CD4-positive, alpha-beta T cell treated with Interleukin-10 for 1 hour (primary cell): ENCODE data around the gene CLEC2D.
"Not testable (repeated sequence)": the region's sequence is repeated elsewhere in the genome, so short reads cannot be mapped to it uniquely, and the experiment has no call there.

Experiments used
- DNase-seq: peaks from one replicate; pipeline ENCODE4 v3.0.0-alpha.2; 2020

The CLEC2D gene, protein sequence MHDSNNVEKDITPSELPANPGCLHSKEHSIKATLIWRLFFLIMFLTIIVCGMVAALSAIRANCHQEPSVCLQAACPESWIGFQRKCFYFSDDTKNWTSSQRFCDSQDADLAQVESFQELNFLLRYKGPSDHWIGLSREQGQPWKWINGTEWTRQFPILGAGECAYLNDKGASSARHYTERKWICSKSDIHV

DNA sequence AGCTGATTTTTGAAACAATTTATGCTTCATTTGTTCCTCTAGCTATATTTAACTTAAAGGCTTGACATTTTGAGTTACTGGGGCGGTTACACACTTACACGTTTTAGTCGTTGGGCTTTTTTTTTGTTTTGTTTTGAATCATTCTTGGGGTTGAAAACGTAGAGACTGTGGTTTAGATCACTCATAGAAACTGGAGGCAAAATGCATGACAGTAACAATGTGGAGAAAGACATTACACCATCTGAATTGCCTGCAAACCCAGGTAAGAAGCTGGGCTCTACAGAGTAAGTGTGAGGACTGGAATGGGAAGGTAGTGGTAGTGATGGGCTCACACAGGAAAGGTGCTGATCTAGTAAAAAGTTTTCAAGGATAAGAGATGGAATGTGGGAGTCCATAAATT, at the start of gene CLEC2D:
Gene CLEC2D (plus strand): TSS at position 180 of the 400 bp plus-strand sequence. CDS start 22 bp downstream, at position 202.
- DNase-seq, result peak; percentile 78

- DNase-seq, result no peak
These were observed 44.5 kb upstream of the CLEC2D start for GRCh38 chr12:9625019-9625418.

- DNase-seq, result no peak
These were observed 43.2 kb upstream of the CLEC2D start for GRCh38 chr12:9626291-9626690.

GRCh38 chr12:9626821-9627220, 42.7 kb upstream of the CLEC2D start:
- DNase-seq, result no peak

- no peak for DNase-seq
These were observed 36.7 kb upstream of the CLEC2D start for GRCh38 chr12:9632766-9633165.

- DNase-seq, result peak; percentile 87
These were observed 35.2 kb upstream of the CLEC2D start for GRCh38 chr12:9634177-9634803.

DNA sequence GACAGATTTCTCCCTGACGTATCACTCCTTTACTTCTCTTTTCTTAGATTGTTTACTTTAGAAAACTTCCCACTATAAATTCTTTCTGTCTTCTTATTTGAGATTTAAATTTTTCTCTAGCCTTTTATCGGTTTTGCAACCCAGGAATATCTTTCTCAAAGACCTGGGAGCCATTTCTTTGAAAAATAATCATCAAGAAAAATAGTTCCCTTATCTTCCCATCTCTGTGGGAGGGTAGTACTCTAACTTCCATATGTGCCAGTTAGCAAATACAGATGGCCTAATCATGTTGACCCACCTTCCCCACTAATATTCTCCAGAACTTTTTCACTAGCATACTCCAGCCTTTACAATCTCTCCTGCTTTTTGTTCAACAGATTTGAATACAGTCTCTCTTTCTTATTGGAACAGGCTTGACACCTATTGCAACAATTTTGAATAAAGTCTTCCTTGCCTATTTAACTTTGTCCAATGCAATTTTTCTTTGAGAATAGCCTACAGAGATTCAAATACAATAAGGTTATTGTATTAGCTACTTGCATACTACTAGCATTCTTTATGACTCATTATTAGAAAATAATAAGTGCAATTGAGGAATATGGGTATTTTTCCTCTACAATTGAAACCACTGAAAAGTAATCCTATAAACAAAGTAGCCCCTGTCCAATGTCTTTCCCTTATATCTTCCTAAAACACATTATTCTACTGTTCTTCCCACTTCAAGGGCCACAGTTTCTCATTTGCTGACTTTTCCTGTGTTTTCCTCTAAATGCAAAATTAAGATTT, 34.4 kb upstream of the CLEC2D start:
- DNase-seq, result no peak

DNA sequence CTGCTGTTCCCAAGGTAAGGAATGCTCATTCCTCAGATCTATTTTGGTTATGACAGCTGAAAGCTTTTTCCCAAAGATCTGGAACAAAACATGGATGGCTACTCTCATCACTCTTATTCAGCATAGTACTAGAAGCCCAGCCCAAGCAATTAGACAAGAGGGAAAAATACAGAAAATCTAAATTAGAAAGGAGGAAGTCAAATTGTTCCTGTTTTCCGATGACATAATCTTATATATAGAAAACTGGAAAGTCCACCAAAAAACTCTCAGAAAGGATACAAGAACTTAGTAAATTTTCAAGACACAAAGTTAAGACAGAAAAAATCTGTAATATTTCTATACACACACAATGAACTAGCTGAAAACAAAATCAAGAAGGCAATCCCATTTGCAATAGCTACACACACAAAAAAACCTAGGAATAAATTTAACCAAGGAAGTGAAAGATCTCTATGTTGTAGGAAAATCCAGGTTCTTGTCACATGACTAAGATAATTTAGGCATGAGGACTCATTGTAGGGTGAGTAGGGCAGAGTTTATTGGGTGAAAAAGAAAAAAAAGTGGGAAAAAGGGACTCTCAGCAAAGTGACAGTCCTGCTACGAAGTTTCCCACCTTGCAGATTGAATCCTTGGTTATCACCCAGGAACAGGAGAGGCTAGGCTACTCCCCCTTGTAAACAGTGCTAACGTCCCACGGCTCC, 33.2 kb upstream of the CLEC2D start:
- no peak for DNase-seq

- no peak for DNase-seq
These were observed 32.7 kb upstream of the CLEC2D start for GRCh38 chr12:9636851-9637206.

GRCh38 chr12:9640024-9640423, 29.5 kb upstream of the CLEC2D start:
- no peak for DNase-seq

GRCh38 chr12:9642606-9643265, 26.8 kb upstream of the CLEC2D start:
- DNase-seq, result no peak

- DNase-seq, result no peak
These were observed 26.2 kb upstream of the CLEC2D start for GRCh38 chr12:9643266-9643660.

- not testable (repeated sequence) for DNase-seq
These were observed 24.4 kb upstream of the CLEC2D start for GRCh38 chr12:9644985-9645551.

GRCh38 chr12:9646794-9647781, 22.4 kb upstream of the CLEC2D start:
- DNase-seq, result peak; percentile 44

DNA sequence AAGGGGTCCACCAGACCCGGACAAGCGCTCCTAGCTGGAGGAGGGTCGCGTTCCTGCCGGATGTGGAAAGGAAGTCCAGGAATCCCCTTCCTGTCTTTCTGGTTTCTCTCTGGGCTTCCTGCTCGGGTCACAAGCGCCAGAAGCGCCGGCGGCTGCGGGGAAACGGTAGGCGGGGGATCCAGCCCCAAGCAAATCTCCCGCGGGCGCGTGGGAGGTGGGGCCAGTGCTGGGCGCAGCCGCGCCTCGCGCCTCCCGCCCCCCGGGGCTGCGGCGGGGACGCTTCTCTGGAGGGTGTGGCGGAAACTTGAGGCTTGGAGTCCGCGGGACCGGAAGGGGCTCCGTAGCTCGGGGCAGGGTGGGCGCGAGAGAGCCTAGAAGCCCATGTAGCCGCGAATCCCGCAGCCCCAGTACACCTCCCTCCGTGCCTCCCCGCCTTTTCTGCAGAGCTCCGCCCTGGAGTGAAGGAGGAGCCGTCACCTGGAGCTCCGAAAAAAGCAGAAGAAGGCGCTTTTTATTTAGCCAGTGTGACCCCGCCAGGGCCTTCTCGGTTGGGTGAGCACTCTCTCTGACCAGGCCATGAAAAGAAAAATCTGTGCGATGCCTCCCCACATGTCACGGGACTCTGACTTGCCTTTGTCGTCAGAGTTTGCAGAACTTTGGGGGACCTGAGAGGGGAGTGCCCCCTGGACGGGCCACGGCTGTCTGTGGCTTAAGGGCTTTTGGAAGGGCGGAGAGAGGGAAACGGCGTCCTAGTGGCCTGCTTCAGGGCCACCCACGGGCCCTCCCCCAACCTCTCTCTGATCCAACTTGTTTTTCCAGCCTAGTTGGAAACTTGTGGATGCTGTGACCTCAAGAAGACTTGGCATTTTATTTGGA, 21.4 kb upstream of the CLEC2D start:
- peak; percentile 92 for DNase-seq

DNA sequence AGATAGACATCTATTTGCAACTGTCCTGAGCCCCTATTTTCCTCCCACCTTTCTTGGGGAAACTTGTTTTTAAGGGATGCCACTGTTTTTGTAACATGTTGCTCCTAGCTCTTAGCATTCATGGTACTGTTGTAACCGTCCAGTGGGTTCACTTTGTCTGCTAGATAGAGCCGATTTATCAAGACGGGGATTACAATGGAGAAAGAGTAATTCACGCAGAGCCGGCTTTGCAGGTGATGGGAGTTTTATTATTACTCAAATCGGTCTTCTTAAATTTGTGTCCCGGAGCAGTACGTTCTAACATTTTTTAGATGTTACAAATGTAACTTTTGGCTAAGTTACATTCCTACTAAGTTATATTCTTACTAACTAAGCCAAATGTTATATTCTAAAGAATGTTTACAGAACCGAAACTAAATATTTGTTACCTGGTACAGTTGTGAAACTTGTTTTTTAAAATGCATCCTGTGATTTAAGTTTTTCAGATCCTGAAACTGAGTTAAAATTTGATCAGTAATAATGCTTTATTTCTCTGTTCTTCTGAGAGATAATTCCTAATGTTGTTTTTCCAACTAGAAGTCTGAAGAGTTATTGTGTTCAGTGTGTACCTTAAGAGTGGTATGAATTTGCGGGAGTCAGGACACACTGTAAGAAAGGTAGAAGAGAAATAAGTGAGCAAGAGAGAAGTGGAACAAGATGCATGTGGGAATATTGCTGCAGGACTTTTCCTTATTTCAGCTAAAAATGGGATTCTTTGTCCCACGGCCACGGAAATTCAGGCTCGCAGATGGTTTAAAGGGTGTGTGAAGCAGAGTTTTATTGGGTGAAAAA, 20.6 kb upstream of the CLEC2D start:
- peak; percentile 48 for DNase-seq

DNA sequence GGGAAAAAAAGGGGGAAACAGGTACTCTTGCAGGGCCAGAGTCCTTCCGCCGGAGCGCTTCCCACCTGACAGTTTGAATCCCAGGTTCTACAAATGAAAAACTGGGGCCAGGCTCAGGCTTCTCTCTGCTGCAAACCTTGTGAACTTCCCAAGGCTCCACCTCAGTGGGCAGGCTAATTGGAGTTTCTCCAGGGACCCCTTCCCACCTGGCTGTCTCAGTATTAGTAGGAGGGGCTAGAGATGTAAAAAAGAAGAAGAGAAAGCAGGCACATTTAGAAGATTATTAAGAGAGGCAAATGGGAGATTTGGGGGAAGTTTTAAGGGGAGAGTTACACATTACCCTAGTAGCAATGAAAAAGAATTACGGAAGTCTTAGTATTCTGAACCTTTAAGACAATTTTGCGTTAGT, 20.0 kb upstream of the CLEC2D start:
- peak; percentile 55 for DNase-seq

- DNase-seq, result peak; percentile 43
These were observed 19.3 kb upstream of the CLEC2D start for GRCh38 chr12:9650151-9650576.

DNA sequence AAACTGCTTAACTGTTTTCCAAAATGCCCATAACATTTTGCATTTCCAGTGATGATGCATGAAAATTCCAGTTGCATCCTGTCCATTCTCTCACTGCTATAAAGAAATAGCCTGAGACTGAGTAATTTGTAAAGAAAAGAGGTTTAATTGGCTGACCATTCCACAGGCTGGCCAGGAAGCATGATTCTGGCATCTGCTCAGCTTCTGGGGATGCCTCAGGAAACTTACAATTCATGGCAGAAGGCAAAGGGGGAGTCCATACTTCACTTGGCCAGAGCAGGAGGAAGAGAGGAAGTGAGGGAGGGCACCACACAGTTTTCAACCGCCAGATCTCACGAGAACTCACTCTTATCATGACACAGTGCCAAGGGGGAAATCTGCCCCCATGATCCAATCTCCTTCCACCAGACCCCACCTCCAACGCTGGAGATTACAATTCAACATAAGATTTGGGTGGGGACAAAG, 18.2 kb upstream of the CLEC2D start:
- peak; percentile 71 for DNase-seq
